Umbilical cord (tissue), 2 donors: ENCODE data around the gene PKD1. TPM values are rescaled to one million over a fixed set of nuclear protein-coding genes. Genes with fewer than 3 reads are reported as not detected.
"Not testable (repeated sequence)": the region's sequence is repeated elsewhere in the genome, so short reads cannot be mapped to it uniquely, and the experiment has no call there.

Source experiments
- DNase-seq: peaks from one replicate; pipeline ENCODE4 v3.0.0-alpha.2; 2015; ENCODE audit warnings: low spot score
- total RNA-seq: library from RNA; depleted of rRNA; stranded (reverse); fragments of >200 nt; gene quantifications from one replicate; pipeline ENCODE4 v1.2.3, GENCODE V29; 2014; ENCODE audit warnings: low replicate concordance; ENCODE audit not compliant: insufficient read depth

Gene PKD1
- total RNA-seq, 1 donor from 2014 or later, result 99.9 TPM

DNA sequence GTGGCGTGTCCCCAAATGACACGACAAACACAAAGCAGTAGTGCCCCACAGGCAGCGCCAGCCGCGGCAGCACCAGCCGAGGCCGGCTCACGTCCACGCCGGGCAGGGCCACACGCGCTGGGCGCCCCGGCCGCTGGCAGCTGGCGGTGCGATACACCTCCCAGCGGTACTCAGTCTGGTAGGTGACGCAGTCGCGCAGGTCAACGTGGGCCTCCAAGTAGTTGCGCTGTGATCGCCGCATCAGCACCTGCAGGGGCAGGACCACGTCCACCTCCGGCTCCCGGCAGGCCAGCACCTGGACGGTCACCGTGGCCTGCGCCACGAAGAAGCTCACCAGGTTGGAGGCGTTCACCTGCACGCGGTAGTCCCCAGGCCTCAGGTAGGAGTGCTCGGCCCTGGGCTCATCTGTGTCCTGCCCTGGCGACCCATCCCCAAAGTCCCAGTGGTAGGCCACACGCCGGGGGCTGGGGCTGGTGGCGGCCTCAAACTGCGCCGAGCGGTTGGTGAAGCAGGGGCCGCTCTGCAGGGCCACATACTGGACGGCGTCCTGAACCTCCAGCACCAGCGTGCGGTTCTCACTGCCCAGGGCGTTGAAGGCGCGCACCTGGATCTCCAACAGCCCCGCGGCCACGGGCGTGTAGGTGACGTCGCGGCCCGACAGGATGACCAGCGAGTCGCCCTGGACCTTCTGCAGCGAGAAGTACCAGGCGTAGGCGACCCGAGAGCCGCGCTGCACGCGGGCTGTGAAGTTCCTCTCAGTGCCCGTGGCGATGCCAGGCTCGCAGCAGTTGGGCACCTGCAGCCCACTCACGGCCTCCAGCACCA, 27.0 kb downstream of the PKD1 start:
- DNase-seq, result not testable (repeated sequence)

DNA sequence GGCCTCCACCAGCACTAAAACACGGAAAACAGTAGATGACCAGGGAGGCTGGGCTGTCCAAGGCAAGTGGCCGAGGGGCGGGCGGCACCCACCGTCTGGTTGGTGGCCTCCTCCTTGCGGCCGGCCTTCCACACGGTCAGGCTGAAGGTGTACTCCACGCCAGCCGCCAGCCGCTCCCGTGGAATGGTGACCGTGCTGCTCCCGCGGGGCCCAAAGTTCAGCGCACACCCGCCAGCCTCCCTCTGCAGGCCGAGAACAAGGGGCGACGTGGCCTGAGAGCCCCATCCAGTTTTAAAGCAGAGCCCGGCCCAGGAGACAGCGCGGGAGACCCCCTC, 27.9 kb downstream of the PKD1 start:
- not testable (repeated sequence) for DNase-seq

DNA sequence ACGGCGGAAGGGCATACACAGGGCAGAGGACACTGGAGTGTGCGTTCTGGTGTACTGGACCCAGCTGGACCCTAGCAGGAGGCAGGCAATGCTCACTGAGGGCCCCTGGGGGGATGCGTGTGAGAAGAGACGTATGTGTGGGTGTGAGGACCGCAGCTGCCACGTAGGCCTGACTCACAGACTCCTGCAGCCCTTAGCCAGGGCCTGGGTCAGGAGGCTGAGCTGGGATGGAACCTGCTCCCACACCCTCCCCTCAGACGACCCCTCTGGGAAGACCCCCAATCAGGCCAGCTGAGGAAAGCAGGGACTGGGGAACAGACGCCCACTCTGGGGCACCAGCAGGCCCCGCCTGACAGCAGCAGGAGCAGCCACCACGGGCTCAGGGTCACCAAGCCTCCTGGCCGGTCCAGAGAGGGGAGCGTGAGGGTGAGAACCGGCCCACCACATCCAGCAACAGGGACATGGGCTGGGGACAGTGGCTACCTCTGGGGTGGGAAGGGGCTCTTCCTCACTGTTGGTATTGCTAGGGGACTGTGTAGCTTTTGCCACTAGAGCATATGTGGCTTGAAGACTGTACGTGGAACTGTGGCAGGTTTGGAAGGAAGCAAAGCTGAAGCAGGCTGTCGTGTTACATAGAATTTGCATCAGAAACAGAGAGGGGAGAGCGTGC, 28.4 kb downstream of the PKD1 start:
- DNase-seq, result not testable (repeated sequence)

DNA sequence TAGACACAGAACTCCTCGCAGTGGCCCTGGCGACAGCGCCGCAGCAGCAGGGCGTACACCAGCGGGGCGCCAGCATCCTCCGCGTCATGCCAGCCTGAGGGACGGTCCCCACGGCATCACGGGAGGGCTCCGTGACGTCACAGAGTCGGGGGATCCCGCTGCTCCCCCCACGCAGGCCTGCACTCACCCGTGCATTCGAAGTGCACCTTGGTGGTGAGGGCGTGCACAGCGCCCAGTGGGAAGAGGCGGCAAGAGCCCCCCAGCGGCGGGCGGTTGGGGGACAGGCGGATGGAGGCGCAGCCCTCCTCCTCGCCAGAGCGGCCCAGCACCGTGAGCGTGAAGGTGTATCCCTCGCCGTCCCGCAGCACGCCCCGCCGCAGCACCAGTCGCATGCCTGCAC, 29.5 kb downstream of the PKD1 start:
- not testable (repeated sequence) for DNase-seq

DNA sequence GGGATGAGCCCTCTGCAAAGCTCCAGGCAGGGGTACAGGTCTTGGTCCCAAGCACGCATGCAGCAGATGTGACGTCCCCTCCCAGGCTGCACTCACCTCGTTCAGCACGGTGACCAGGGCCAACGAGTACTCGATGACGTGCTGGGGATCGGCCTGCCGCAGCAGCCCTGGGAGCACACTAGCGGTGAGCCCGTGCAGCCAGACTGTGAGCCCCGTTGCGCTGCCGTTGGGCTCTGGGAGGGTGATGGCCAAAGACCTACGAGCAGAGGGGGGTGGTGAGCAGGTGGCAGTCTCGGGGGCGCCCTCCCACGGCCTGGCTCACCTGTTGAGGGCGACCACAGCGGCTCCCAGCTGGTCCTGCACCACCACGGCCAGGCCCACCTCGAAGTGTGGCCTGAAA, 29.9 kb downstream of the PKD1 start:
- DNase-seq, result not testable (repeated sequence)

DNA sequence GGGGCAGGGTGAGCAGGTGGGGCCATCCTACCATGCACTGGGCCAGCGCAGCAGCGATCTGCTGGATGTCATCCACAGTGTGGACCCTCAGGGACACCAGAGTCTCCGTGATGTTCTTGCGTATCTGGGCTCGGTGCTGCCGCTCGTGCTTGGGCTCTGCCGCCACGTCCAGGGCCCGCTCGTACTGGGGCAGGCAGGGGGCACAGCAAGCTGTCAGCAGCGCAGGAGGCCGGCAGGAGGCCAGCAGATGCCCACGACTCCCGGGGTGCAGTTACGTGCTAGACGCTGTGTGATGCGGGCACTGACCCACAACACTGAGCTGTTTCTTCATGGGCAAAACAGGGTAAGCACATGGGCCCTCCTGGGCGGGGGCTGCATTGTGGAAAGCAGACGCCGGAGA, 30.4 kb downstream of the PKD1 start:
- DNase-seq, result not testable (repeated sequence)

DNA sequence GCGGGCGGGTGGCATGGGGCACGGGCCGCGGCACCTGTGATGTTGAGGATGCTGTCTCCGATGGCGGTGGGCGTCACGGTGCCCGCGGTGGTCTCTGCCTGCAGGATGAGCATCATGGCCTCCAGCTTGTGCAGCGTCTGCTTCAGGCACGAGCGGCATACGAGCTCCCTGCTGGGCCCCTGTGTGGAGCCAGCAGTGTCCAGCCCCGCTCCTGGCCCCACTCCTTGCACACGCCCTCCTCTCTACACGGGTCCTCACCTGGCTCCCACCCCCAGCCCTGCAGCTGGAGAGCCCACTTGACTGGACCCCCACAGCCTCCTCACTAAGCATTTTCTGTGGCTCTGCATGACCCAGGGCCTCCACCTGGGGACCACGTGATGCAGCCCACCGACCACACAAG, 31.2 kb downstream of the PKD1 start:
- not testable (repeated sequence) for DNase-seq

DNA sequence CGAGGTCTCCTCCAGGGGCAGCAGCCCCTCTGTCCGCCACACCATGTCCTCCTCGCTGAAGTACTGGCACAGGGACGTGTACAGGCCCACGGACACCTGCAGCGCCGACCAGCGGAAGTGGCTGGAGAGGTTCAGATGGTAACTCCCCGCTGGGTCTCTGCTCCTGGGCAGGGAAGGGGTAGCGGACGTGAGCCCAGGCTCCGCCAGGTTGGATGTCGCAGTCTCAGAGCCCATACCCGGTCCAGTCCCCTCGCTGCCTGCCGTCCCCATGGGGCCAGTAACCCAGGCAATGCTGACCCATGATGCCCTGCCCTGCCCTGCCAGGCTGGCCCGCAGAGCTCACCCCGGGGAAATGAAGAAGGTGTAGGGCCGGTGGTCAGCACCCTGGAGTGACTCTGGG, 33.2 kb downstream of the PKD1 start:
- no peak for DNase-seq

DNA sequence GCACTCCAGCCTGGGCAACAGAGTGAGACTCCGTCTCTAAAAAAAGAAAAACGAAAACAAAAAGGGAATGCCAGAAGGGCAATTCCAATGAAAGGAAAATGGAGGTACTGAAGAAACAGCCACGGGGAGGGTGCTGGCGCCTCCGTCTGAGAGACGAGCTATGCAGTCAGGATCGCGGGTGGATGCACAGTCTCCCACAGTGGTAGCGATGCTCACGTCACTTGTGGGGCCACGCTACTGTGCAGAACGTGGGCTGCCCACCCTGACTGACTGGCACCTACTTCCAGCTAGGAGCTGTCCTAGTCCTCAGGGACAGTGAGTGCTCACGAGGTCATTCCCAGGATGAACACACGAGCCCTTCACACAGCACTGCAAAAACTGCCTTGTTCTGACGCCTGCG, 34.1 kb downstream of the PKD1 start:
- not testable (repeated sequence) for DNase-seq

DNA sequence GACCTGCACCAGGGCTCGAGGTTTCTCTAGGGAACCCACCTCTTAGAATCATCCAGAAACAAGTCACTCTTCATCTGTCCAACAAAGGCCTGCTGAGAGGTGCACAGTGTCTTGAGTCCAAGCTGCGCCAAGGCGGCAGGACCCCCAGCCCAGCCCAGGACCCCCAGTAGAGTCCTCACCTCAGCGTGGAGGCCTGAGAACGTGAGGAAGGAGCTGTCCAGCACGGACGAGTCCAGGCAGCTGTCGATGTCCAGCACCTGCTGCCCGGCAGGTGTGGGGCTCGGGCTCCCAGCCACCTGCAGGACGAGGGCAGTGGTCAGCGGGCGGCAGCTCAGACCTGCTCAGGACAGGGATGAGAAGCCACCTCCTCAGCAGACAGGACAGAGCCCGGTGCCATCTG, 38.0 kb downstream of the PKD1 start:
- not testable (repeated sequence) for DNase-seq

DNA sequence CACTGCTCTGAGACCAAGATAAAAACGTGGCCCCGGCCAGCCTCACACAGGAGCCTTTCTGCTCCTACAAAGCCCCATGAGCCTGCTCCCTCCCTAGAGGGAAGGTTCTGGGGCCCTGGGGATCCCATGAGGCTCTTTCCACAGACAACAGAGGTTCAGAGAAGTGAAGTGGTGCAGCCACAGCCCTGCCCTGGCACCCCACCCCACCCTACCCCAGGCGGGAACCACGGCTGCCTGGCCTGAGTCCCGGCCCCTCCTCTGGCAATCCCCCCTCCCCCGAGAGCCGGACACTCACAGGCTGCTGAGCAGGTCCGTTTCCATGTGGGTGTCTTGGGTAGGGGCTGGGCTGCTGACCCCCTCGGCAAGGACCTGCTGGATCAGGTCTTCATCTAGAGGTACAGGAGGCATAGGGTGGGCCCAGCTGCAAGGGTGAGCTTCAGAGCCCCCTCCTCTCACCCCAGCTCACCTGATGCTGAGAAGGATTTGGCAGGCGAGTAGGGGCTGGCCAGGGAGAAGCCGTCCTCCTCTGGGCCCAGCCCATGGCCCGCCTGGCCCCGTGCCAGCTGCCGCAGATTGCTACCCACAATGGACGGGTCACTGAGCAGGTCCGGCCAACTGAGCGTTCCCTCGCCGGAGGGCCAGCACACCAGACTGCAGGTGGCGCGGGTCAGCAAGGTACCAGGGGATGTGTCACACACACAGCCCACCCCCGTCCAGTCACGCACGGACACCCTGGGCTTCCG, 38.7 kb downstream of the PKD1 start:
- DNase-seq, result no peak

DNA sequence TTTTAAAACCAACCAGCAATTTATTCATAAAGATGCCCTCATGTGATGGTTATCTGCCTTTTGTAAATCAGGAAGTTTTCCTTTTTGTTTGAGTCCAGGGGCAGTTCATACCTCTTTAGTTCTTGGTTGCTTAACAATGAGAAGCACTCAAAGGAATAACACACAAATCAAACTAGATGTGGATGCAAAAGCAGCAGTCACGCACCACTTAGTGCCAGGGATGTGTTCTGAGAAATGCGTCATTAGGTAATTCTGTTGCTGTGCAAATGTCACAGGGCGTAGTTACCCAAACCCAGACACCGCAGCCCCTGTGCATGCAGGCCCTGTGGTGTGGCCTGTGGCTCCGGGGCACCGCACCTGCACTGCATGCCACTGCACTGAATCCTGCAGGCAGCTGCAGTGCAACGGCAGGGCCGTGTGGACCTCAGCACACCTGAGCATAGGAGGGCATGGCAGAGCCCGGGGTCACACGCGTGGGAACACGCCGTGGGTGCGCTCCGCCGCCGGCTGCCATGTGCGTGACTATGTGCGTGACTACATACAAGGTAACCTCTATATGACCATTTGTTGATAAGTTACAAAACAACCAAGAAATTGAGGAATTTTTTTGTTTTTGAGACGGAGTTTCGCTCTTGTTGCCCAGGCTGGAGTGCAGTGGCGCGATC, 39.6 kb downstream of the PKD1 start:
- no peak for DNase-seq

DNA sequence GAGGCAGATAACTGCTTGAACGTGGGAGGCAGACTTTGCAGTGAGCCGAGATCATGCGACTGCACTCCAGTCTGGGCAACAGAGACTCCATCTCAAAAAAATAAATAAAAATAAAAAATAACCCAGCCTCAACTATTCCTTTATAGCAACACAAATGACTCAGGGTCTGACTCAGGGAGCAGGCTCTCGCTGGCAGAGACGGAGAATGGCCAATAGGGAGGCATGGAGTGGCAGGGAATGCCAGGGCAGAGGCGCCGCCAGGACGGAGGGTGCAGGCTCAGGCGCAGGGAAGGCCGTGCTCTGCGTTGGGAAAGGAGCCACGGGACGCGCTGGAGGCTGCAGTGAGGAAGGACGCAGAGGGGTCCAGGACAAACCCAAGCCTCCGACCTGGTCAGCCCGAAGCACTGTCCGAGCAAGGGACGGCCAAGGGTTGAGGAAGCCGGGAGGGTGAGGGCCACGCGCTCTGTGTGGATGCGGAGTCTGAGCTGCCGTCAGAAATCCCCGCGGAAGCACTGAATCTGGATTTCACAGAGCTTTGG, 40.3 kb downstream of the PKD1 start:
- DNase-seq, result no peak

DNA sequence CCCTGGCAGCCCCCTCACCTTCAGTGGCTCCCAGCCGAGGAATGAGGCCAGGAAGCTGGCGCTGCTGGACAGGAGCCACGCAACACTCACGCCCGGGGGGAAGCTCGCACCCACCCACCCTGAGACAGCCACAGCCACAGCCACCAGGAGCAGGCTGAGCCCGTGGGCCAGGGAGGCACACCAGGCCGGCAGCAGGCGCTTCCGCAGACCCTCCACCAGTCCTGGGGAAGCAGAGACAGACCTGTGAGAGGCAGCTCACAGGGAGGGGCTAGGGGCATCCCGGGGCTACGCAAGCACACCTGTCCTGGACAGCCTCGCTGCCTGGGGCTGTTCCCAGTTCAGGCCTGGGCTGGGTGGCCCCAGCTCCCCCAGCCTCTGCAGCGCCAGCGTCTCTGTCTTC, 41.9 kb downstream of the PKD1 start:
- DNase-seq, result no peak

DNA sequence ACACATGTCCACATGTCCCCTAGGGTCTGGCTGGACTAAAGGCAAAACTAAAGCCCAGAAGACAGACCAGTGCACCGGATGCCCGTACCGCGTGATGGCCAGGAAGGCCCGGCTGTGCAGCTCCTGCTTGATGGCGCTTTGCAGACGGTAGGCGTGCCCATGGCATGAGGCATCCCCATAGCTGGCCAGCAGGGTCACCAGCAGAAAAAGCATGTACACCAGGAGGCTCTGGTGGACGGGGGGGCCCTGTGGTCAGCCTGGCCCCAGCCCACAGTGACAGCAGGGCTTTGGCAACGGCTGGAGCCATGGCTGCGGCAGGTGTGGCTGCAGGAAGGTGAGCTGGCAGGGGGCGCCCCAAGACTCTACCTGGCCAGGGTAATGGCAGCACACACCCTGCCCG, 42.8 kb downstream of the PKD1 start:
- no peak for DNase-seq

DNA sequence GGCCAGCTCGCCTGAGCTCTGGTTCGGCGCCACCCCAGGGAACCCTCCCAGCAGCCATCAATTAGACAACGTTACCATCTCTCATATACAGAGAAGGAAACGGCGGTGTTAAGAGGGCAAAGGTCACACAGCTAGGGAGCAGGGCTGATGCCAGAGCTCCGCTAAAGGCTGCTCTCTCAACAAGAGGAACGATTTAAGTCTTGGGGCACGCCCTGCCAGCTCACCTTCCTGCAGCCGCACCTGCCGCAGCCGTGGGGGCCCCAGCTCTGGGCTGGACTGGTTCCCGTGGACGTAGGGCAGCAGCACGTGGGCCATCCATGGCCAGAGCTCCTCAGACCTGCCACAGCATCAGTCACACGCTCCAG, 43.5 kb downstream of the PKD1 start:
- no peak for DNase-seq

DNA sequence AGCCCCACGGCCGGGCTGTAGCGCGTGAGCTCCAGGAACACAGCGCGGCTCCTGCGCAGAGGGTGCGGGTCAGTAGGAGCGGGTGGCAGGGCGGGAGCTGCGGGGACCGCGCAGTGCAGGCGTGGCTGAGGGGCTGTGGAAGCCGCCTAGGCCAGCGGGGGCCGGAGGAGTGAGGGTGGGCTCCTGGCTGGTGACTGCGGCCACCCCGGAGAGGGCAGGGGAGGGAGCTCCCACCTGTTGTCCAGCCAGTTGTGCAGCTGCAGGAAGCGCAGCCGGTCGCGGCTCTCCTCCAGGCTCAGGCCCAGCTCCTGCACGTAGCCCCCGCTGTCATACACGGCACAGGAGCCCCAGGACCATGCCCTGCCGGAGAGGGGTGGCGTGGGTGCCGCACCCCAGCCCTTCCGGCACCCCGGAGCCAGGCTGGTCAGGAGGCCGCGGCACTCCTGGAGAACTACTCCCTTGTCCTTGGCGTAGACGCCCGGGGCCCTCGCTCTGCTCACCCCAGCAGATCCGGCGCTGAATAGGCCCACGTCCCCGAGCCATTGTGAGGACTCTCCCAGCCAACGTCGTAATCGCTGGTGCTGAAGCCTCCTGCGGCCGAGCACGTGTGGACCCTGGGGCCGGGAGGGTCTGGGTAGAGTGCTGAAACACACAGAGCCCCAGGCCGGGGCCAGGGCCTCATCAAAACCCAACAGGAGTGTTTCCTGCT, 44.0 kb downstream of the PKD1 start:
- DNase-seq, result no peak

DNA sequence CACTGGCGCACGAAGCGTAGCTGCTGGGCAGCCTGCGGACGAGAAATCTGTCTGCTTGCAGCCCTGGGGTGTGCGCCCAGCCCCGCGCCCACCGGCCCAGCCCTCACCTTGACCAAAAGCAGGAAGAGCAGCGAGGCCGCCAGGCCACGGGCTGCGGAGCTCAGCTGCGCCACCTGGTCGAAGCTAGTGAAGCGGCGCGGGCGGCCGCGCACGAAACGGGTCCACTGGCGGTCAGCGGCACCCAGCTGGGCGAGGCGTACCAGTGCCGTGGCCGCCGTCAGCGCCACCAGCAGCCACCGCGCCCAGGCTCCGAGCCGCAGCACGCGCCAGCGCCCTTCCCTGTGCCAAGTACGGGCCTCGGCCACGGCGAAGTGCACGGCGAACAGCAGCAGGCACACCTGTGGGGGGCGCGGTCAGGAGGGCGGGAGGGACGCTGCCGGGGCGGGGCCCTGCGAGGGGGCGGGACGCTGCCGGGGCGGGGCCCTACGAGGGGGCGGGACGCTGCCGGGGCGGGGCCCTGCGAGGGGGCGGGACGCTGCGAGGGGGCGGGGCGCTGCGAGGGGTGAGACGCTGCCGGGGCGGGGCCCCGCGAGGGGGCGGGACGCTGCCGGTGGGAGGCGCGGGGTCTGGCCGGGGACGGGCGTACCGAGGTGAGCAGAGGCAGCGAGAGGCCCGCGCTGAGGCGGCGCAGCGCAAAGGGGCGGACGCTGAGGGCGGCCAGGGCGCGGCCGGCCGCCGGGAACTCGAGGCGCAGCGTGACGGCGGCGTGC, 44.7 kb downstream of the PKD1 start:
- peak; percentile 75 for DNase-seq

DNA sequence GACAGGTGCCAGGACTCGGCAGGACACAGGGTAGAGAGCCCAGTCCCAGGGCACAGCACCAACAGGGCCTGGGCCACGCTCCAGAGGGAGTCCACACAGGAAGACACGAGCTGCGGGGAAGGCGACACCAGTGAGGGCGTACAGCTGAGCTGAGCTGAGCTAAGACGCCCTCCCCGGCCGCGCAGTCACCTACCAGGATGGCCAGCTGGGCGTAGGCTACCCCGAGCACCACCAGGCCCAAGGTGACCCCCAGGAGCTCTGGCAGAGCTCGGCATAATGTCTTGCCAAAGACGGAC, 45.3 kb downstream of the PKD1 start:
- no peak for DNase-seq

DNA sequence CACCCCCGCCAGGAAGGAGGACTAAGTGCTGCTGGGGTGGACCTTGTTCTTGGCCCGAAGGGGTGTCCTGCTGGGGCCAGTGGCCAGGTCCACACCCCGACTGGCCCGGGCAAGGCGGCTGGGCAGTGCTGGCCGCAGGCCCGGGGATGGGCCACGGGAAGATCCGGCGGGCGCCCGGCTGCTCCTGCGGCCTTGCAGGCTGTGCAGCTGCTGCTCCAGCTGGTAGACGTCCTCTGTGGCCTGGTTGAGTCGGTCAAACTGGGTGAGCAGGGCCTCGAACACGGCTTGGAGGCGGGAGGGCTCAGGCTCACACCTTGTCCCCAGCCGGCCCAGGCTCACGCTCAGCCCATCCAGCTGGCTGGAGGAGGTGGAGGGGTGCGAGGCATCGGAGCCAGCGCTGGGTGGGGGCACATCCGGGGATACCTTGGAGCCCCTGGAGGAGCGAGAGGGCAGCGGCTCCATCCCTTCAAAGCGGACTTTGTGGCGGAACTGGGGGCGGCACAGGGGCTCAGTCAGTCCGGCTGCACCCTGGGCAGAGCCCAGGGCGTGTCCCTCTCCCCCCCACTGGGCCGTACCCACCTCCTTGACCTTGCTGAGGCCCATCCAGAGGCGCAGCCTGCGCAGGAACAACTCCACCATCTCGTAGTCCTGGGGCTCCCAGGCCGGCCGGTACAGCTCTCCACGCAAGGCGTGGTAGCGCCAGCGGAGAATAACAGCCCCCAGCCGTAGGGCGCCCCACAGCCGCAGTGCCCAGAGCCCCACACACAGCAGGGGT, 45.8 kb downstream of the PKD1 start:
- DNase-seq, result no peak
